G401.6 (cell line): Measurements from ENCODE around the gene ZIC4.

Source experiments
- FAIRE-seq: peaks from 2 replicates; lab custom pipeline; 2012; peaks lifted over from hg19 to GRCh38; lab: Jason Lieb, UNC

ZIC4 gene

GRCh38 chr3:147404800-147405230 is 1.5 kb downstream of the ZIC4 start:
- FAIRE-seq = no peak

DNA sequence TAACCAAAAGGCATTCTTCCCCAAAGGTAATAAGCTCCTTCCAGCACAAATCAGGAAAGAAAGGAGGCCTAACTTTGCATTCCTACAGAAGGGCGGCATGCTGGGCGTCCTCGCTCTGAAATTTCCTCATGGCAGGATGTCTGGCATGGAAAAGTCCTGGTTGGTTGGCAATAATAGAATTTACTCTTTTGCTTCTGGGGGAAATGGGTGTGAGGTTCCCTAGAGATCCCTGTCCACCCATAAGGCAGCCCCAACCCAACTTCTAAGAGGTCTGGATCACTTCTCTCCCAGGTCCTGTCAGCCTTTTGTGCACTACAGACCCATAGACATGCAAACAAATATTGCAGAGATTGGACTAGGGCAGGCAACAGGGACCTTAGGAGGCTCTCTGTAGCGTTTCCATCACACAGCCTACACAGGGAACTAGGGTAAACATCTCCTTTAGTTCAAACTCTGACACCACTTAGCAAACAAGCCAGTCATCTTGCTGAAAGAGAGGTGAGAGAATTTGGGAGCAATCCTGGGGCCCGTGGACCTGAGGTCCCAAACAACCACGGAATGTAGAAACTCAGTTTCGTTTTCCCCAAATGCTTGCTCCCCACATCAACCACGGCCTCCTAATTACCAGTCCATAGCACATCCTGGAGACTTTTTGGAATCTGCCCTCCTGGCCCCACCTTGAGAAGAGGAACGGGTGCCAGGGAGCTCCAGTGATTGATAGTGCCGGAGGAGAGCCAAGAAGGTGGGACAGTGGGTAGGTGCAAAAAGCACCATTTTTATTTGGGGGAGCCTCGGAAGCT is 2.1 kb downstream of the ZIC4 start:
- no peak for FAIRE-seq

- FAIRE-seq = no peak
Measured at GRCh38 chr3:147403511-147403910, 2.8 kb downstream of the ZIC4 start.

GRCh38 chr3:147402159-147402558 is 4.2 kb downstream of the ZIC4 start:
- FAIRE-seq = no peak

- no peak for FAIRE-seq
Measured at GRCh38 chr3:147401421-147401820, 4.9 kb downstream of the ZIC4 start.

- FAIRE-seq = no peak
Measured at GRCh38 chr3:147400999-147401398, 5.3 kb downstream of the ZIC4 start.

DNA sequence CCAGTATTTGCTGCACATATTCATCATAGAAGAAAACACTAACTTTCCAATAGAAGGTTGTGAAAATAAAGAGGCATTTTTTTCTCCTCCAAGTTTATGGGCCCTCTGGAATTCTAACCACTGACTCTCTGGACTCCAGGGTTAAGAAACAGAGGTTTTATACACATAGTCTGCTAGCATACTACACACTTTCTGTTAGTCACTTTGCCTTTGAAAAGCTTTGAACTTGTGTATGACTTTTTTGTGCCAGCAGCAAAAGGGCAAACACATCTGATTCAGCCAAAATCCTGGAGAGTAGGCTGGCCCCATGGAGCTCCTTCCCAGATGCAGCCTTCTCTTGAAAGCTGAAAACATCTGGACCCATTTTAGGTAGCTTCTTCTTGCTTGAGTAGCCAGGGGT is 6.2 kb downstream of the ZIC4 start:
- FAIRE-seq = no peak

DNA sequence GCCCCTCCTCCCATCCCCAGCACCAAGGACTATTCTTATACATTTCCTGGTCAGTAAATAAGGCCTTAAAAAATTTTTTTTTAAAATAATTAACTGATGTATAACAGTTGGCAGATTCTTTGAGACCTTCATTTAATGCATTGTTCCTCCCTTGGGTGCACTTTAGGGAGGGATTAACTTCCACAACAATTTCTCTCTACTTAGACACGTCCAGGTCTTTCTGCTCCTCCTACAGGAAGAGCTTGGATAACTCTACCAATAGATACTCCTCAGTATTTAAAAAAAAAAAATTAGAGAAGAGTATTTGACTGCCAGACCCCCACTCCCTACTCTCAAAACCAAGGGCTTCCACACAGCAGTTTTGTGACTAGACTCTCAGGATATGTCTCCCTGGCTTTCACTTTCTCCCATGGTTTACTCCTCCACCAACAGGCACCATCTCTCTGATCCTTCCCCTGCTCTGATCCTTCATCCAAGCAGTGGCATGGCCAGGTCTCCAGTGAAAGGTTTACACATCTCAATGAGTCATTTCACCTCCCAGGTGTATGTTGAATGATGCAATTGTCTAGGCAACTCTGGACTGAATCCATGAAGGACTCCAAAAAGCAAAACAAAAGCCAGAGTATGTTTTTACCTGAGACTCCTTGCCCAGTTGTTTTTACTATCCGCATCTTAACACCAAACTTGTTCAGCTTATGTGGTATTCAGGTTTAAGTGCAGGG is 7.4 kb downstream of the ZIC4 start:
- no peak for FAIRE-seq

- FAIRE-seq = no peak
Measured at GRCh38 chr3:147397875-147398812, 8.2 kb downstream of the ZIC4 start.

GRCh38 chr3:147397155-147397874 is 9.0 kb downstream of the ZIC4 start:
- FAIRE-seq = no peak

DNA sequence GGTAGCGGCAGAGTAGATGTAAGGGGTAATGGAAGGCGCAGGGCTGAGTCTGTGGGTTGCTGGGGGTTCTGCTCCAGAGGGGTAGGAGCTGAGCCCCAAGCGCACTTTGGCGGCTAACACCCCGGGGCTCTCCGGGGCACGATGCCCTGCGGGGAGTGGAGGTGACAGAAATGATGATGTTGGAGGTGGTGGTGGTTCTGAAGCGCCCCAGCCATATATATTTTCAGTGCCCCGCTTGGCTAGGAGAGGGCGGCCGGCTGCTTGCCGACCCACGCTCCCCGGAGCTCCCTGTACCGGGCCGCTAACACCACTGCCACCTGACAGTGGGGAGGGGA is 9.7 kb downstream of the ZIC4 start:
- FAIRE-seq = no peak

DNA sequence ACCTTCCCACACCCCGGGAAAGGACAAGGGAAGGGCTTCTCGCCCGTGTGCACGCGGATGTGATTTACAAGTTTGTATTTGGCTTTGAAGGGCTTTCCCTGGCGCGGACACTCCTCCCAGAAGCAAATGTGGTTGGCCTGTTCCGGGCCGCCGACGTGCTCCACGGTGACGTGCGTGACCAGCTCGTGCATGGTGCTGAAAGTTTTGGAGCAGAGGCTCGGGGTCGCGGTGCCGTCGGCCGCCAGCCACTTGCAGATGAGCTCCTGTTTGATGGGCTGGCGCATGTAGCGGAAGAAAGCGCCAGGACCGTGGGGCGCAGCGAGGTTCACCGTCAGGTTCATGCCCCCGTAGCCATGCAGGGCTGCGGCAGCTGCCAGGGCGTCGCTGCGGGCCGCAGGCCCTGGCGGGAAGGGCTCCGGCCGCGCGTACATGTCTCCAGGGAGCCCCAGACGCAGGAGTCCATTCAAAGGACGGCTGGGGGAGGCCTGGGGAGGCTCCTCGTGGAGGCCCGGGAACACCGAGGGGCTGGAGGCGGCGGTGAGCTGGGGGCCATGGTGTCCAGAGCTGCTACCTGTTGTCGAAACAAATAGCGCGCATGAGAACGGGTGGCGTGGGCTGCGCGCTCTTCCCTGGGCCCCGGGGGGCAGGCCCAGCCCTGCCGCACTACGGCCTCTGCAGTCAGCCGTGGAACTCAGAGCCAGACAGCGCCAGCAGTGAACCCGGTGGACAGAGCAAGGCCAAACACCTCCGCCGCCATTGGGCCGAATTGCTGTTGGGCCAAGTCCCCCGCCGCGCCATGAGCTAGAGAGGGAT is 10.2 kb downstream of the ZIC4 start:
- FAIRE-seq = no peak

- no peak for FAIRE-seq
Measured at GRCh38 chr3:147394884-147395225, 11.5 kb downstream of the ZIC4 start.

DNA sequence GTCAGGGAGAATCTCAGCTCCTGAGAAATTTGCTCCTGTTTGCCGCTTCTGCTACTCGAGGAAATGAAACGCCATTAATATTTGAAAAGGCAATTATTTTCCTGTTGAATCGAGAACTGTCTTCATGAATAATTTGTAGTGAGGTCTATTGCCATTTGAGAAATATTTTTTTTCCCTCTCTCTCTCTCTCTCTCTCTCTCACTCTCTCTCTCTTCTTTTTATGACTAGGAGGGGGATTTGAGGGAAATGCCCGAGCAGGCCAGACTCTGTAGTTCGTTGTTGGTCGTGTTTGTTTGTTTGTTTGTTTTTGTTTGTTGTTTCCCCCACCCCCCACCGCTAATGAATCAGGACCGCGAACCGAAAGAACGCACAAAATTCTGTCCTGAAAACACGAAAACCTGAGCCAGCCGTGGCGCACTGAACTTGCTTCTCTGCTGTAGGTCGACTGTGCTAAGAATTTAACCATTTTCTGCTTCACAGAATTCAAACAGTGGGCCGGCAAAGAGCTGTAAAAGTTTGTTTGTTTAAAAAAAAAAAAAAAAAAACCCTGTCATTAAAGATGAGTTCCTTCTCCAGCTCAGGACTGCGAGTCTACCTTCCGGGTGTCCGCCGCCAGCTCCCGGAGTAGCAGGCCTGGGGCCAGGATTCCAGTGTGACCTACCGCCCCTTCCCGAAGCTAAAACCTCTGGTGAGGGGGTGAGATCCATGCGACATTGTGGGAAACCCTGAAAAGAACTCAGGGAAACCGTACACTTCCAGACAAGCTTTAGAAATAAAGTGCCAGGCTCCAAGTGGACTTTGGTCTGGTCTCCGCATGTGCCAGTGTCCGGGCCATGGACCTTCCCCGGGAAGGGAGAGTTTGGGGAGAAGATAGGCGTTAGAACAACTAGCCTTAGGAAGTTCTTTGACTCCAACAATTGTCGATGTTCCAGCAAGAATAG is 12.1 kb downstream of the ZIC4 start:
- no peak for FAIRE-seq

DNA sequence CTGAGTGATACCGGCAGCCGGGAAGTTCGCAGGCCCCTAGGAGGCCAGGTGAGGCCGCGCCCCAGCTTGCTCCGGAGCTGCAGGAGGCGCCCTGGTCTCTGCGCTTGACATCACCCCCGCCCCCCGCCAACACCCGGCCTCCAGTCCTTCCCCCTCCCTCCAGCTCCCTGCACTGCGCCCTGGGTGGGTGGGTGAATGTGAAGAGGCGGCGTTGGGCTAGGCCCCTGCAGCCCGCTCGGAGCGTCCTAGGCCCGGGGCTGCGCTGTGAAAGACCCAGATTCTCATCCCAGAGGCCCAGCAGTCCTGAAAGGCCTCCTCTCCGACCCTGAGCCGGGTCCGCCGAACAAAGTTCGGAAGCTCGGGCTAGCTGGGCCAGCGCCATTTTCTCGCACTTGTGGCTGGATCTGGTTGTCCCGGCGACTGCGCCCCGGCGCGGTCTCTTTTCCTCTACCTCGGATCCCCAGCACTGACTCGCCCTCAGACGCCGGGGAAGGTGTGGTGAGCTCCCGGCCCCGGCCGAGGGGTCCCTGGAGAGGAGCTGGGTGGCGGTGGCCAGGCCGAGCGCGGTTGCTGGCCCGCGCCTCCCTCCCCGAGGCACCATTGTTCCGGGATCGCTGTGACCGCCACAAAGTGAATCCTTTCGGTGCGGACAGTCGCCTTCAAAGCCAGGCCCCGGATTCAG is 12.9 kb downstream of the ZIC4 start:
- no peak for FAIRE-seq

DNA sequence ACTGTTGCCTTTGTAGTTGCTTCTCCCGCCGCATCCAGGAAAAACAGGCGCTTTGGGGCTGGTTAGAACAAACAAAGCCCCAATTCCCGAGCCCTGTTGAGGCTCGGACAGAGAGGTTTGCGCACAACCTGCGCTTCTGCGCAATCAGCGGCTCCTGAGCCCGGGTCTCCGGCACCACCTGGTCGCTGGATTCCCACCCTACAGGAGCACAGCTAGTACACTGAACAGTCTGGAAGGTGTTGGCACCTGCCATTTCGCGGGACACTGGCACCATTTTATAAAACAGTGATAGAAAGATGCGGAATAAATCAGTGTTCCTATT is 13.8 kb downstream of the ZIC4 start:
- FAIRE-seq = no peak

GRCh38 chr3:147391781-147392624 is 14.3 kb downstream of the ZIC4 start:
- no peak for FAIRE-seq

DNA sequence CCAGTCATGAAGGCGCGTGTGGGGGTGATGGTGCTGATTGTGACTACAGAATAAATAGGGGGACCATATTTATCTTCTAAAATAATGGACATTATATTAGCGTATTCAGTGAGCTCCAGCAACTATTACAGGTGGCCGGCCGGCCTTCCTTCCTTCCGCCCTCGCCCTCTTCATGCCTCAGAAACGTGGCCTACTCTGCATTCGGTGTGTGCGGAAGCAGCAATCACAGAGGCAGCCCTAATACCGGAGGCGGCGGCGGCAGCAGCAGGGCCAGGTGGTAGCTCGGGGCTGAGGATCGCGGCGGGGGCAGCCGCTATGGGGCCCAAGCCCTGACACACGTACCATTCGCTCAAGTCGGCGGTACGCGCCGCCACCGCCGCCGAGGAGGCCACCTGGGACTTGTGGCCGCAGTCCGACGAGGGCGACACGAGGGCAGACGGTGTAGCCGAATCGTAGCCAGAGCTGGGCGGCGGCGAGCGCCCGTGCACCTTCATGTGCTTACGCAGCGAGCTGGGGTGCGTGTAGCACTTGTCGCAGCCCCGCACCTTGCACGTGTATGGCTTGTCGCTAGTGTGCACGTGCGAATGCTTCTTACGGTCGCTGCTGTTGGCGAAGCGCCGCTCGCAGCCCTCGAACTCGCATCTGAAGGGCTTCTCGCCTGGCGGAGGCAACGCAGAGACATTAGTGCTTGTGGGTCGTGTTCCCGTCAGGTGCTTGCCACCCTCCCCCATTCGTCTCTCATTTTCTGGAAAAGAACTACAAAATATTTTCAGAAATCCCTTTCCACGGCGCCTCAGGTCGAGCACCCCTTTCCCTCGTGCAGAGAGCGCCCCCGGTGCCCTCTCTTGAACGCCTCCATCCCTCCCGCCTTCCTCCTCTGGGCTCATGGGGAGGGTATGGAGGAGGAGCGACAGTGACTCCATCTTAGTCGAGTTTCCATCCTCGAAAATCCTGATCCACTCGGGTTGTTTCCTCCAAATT is 15.5 kb downstream of the ZIC4 start:
- FAIRE-seq = no peak
